Left lung (tissue), 10 donors: Measurements from ENCODE around the gene OLFML2B. TPM values are rescaled to one million over a fixed set of nuclear protein-coding genes. Genes with fewer than 3 reads are reported as not detected.
A peak's percentile ranks its signal among the peaks of the same experiment; 100 is the strongest.

Experiments used
- ATAC-seq: fragments of 200-7000 bp; cut with Tn5 transposase; one replicate; pipeline ENCODE4 v1.9.1; 2020; ENCODE audit warnings: moderate library complexity
- DNase-seq, 4 donors: peaks; one replicate each; pipeline ENCODE4 v3.0.0-alpha.2; 2013 to 2020
- H3K27ac ChIP-seq, 2 donors: fragments of 200-600 bp; sonication (generic) in 1 of 2; one replicate each; pipeline versions ENCODE4 v1.5.0 to v1.8.0; 2020 to 2021
- H3K27me3 ChIP-seq, 2 donors: fragments of 200-600 bp; sonication (generic) in 1 of 2; one replicate each; pipeline versions ENCODE4 v1.5.0 to v1.8.0; 2020 to 2021
- H3K36me3 ChIP-seq, 2 donors: fragments of 200-600 bp; sonication (generic) in 1 of 2; one replicate each; pipeline versions ENCODE4 v1.5.0 to v1.8.0; 2020 to 2021
- H3K4me1 ChIP-seq, 2 donors: fragments of 200-600 bp; one replicate each; pipeline ENCODE4 v1.8.0; 2021
- H3K4me3 ChIP-seq, 2 donors: fragments of 200-600 bp; sonication (generic) in 1 of 2; one replicate each; pipeline versions ENCODE4 v1.5.0 to v1.8.0; 2020 to 2021; ENCODE audit warnings: mild to moderate bottlenecking in 1 of 2
- H3K9me3 ChIP-seq, 2 donors: fragments of 200-600 bp; sonication (generic) in 1 of 2; one replicate each; pipeline versions ENCODE4 v1.5.0 to v1.8.0; 2020 to 2021
- CTCF ChIP-seq, 2 donors: fragments of 200-600 bp; sonication (generic) in 1 of 2; IDR thresholded peaks; one replicate each; pipeline versions ENCODE4 v1.5.0 to v1.8.0; 2021; ENCODE audit warnings: antibody characterized with exemption in 2 of 2
- intact Hi-C, 2 donors: fragments of 100-400 bp; cut with DNase I; formaldehyde crosslinking; loops; one replicate each; pipeline versions ENCODE4 v1.11.2 to v1.14.2; 2022
- polyA plus RNA-seq, 6 donors: library from polyadenylated mRNA; unstranded; fragments of 120-200 nt; gene quantifications; one replicate each; pipeline ENCODE4 v1.2.1, GENCODE V29; 2013; ENCODE audit not compliant: insufficient read length in 6 of 6
- total RNA-seq, 2 donors: library from RNA; stranded (reverse); fragmentation: NEBNext Ultra II Directional; extraction: Animal tissue kit (Norgen Biotek cat#: 25700); gene quantifications; one replicate each; pipeline ENCODE4 v1.2.1, GENCODE V29; 2021
- donor health status: DM: no; HTN: yes; CAD: no.
- donor health status: DM: no; HTN: no; CAD: no.

Gene OLFML2B
- total and polyA plus RNA-seq, 8 donors: 12.7 to 46.8 (median 15.2) TPM

GRCh38 chr1:161954050-161954449 is 69.6 kb downstream of the OLFML2B start:
- intact Hi-C loops: no loop called here
- no peaks in the 10 kb centered on the region for H3K27me3 ChIP-seq
- no peaks in the 10 kb centered on the region for H3K9me3 ChIP-seq
- no peak overlapping the region for H3K27ac ChIP-seq
- H3K4me3 ChIP-seq: no peak overlapping the region
- peaks cover 0 to 17% of the 10 kb centered on the region in 2 donors for H3K4me1 ChIP-seq
- peaks cover 0 to 14% of the 10 kb centered on the region in 2 donors for H3K36me3 ChIP-seq
- ATAC-seq: peak; percentile 67
- TF ChIP-seq CTCF (IDR thresholded peaks at IDR 0.05): no peak
- no peak for DNase-seq

GRCh38 chr1:161953256-161953920 is 70.3 kb downstream of the OLFML2B start:
- ATAC-seq (no peak), DNase-seq (no peak)
- intact Hi-C loops: no loop called here
- no peaks in the 10 kb centered on the region for H3K9me3 ChIP-seq
- no peaks in the 10 kb centered on the region for H3K27me3 ChIP-seq
- peaks cover 0 to 17% of the 10 kb centered on the region in 2 donors for H3K4me1 ChIP-seq
- no peak for TF ChIP-seq CTCF (IDR thresholded peaks at IDR 0.05)
- H3K27ac ChIP-seq: no peak overlapping the region
- H3K36me3 ChIP-seq: peaks cover 0 to 7% of the 10 kb centered on the region in 2 donors
- H3K4me3 ChIP-seq: no peak overlapping the region

- TF ChIP-seq CTCF (IDR thresholded peaks at IDR 0.05): no peak
- H3K9me3 ChIP-seq: no peaks in the 10 kb centered on the region
- ATAC-seq (no peak), DNase-seq (no peak)
- peaks cover 0 to 17% of the 10 kb centered on the region in 2 donors for H3K4me1 ChIP-seq
- H3K4me3 ChIP-seq: no peak overlapping the region
- H3K27me3 ChIP-seq: no peaks in the 10 kb centered on the region
- H3K27ac ChIP-seq: no peak overlapping the region
- H3K36me3 ChIP-seq: peaks cover 0 to 3% of the 10 kb centered on the region in 2 donors
- intact Hi-C loops: no loop called here
Observed at GRCh38 chr1:161952607-161953172, 71.0 kb downstream of the OLFML2B start.

GRCh38 chr1:161951646-161952045 is 72.0 kb downstream of the OLFML2B start:
- Histone ChIP-seq H3K9me3 (no peaks in the 10 kb centered on the region), H3K4me3 (no peak overlapping the region), H3K27ac (no peak overlapping the region), H3K27me3 (no peaks in the 10 kb centered on the region), H3K4me1 (peaks cover 0 to 17% of the 10 kb centered on the region in 2 donors), H3K36me3 (peaks cover 0 to 3% of the 10 kb centered on the region in 2 donors)
- intact Hi-C loops: no loop called here
- ATAC-seq: no peak
- DNase-seq: no peak
- TF ChIP-seq CTCF (IDR thresholded peaks at IDR 0.05): no peak

- intact Hi-C loops: no loop called here
- ATAC-seq: no peak
Observed at GRCh38 chr1:161950377-161950776, 73.3 kb downstream of the OLFML2B start.

More at GRCh38 chr1:161950377-161950776, 73.3 kb downstream of the OLFML2B start:
- H3K27me3 ChIP-seq: no peaks in the 10 kb centered on the region
- H3K4me1 ChIP-seq: peaks cover 0 to 17% of the 10 kb centered on the region in 2 donors
- TF ChIP-seq CTCF (IDR thresholded peaks at IDR 0.05): no peak
- H3K4me3 ChIP-seq: no peak overlapping the region
- no peak for DNase-seq
- H3K9me3 ChIP-seq: no peaks in the 10 kb centered on the region
- H3K36me3 ChIP-seq: peaks cover 0 to 7% of the 10 kb centered on the region in 2 donors
- no peak overlapping the region for H3K27ac ChIP-seq
